ENCODE data around the gene ATP12A. TPM values are rescaled to one million over a fixed set of nuclear protein-coding genes. Genes with fewer than 3 reads are reported as not detected.

Gene ATP12A
- total and polyA plus RNA-seq, 2 experiments from 2014 or later = 0.07 to 0.31 TPM

- no peak for DNase-seq (ENCODE audit: low spot score)
- WGBS (ENCODE audit: low lambda C conversion rate, missing lambda C conversion rate) = 35% methylated on average over 2 of the region's 2 CpGs
Observed at GRCh38 chr13:24713022-24713421, 32.8 kb downstream of the ATP12A start.

GRCh38 chr13:24716011-24716410 lies 35.8 kb downstream of the ATP12A start:
- 24% methylated on average over 5 of the region's 5 CpGs for WGBS (ENCODE audit: low lambda C conversion rate, missing lambda C conversion rate)
- H2AFZ ChIP-seq = no peak overlapping the region
- DNase-seq (ENCODE audit: low spot score) = no peak

More at GRCh38 chr13:24713022-24713421, 32.8 kb downstream of the ATP12A start:
- Histone ChIP-seq H3K9me3 (ENCODE audit: low read depth) (no peaks in the 10 kb centered on the region), H3K36me3 (replicated peaks; ENCODE audit: insufficient read depth, low read depth) (no peaks in the 10 kb centered on the region), H3K27ac (no peak overlapping the region), H3K4me1 (ENCODE audit: insufficient read depth) (no peaks in the 10 kb centered on the region), H3K27me3 (no peaks in the 10 kb centered on the region), H2AFZ (no peak overlapping the region), H3K4me3 (no peak overlapping the region), H4K20me1 (ENCODE audit: insufficient read depth, poor library complexity, severe bottlenecking) (no peaks in the 10 kb centered on the region), H3K79me2 (no peaks in the 10 kb centered on the region), H3K4me2 (no peak overlapping the region), H3K9me2 (replicated peaks; ENCODE audit: insufficient read depth) (no peaks in the 10 kb centered on the region)
- TF ChIP-seq EZH2phosphoT487 (IDR thresholded peaks at IDR 0.05; ENCODE audit: low read depth, severe bottlenecking, unreplicated experiment) (no peak), EZH2 (IDR thresholded peaks at IDR 0.05; ENCODE audit: borderline replicate concordance) (no peak), CTCF (IDR thresholded peaks at IDR 0.05; ENCODE audit: poor library complexity) (no peak)

GRCh38 chr13:24716446-24716845 lies 36.2 kb downstream of the ATP12A start:
- no peak overlapping the region for H3K4me2 ChIP-seq
- no peaks in the 10 kb centered on the region for H3K9me3 ChIP-seq (ENCODE audit: low read depth)
- H3K79me2 ChIP-seq = no peaks in the 10 kb centered on the region
- H3K27ac ChIP-seq = no peak overlapping the region
- no peak overlapping the region for H3K4me3 ChIP-seq
- no peaks in the 10 kb centered on the region for H3K4me1 ChIP-seq (ENCODE audit: insufficient read depth)
- 23% methylated on average over 7 of the region's 7 CpGs for WGBS (ENCODE audit: low lambda C conversion rate, missing lambda C conversion rate)
- TF ChIP-seq EZH2 (IDR thresholded peaks at IDR 0.05; ENCODE audit: borderline replicate concordance) = no peak
- TF ChIP-seq CTCF (IDR thresholded peaks at IDR 0.05; ENCODE audit: poor library complexity) = no peak
- TF ChIP-seq EZH2phosphoT487 (IDR thresholded peaks at IDR 0.05; ENCODE audit: low read depth, severe bottlenecking, unreplicated experiment) = no peak
- no peak overlapping the region for H2AFZ ChIP-seq
- H3K27me3 ChIP-seq = no peaks in the 10 kb centered on the region
- H3K36me3 ChIP-seq (replicated peaks; ENCODE audit: insufficient read depth, low read depth) = no peaks in the 10 kb centered on the region
- H4K20me1 ChIP-seq (ENCODE audit: insufficient read depth, poor library complexity, severe bottlenecking) = no peaks in the 10 kb centered on the region
- H3K9me2 ChIP-seq (replicated peaks; ENCODE audit: insufficient read depth) = no peaks in the 10 kb centered on the region
- no peak for DNase-seq (ENCODE audit: low spot score)

More at GRCh38 chr13:24716011-24716410, 35.8 kb downstream of the ATP12A start:
- no peak overlapping the region for H3K27ac ChIP-seq
- H3K4me1 ChIP-seq (ENCODE audit: insufficient read depth) = no peaks in the 10 kb centered on the region
- H4K20me1 ChIP-seq (ENCODE audit: insufficient read depth, poor library complexity, severe bottlenecking) = no peaks in the 10 kb centered on the region
- no peaks in the 10 kb centered on the region for H3K9me3 ChIP-seq (ENCODE audit: low read depth)
- no peaks in the 10 kb centered on the region for H3K36me3 ChIP-seq (replicated peaks; ENCODE audit: insufficient read depth, low read depth)
- no peak overlapping the region for H3K4me2 ChIP-seq
- no peaks in the 10 kb centered on the region for H3K9me2 ChIP-seq (replicated peaks; ENCODE audit: insufficient read depth)
- no peak overlapping the region for H3K4me3 ChIP-seq
- no peaks in the 10 kb centered on the region for H3K27me3 ChIP-seq
- no peak for TF ChIP-seq CTCF (IDR thresholded peaks at IDR 0.05; ENCODE audit: poor library complexity)
- TF ChIP-seq EZH2 (IDR thresholded peaks at IDR 0.05; ENCODE audit: borderline replicate concordance) = no peak
- TF ChIP-seq EZH2phosphoT487 (IDR thresholded peaks at IDR 0.05; ENCODE audit: low read depth, severe bottlenecking, unreplicated experiment) = no peak
- H3K79me2 ChIP-seq = no peaks in the 10 kb centered on the region

- Histone ChIP-seq H2AFZ (no peak overlapping the region), H3K27ac (no peak overlapping the region), H3K9me3 (ENCODE audit: low read depth) (no peaks in the 10 kb centered on the region), H3K36me3 (replicated peaks; ENCODE audit: insufficient read depth, low read depth) (no peaks in the 10 kb centered on the region), H3K79me2 (no peaks in the 10 kb centered on the region), H3K4me3 (no peak overlapping the region), H4K20me1 (ENCODE audit: insufficient read depth, poor library complexity, severe bottlenecking) (no peaks in the 10 kb centered on the region), H3K27me3 (no peaks in the 10 kb centered on the region), H3K4me1 (ENCODE audit: insufficient read depth) (no peaks in the 10 kb centered on the region), H3K4me2 (no peak overlapping the region), H3K9me2 (replicated peaks; ENCODE audit: insufficient read depth) (no peaks in the 10 kb centered on the region)
- TF ChIP-seq EZH2 (IDR thresholded peaks at IDR 0.05; ENCODE audit: borderline replicate concordance) (no peak), EZH2phosphoT487 (IDR thresholded peaks at IDR 0.05; ENCODE audit: low read depth, severe bottlenecking, unreplicated experiment) (no peak), CTCF (IDR thresholded peaks at IDR 0.05; ENCODE audit: poor library complexity) (no peak)
- 85% methylated on average over 4 of the region's 4 CpGs for WGBS (ENCODE audit: low lambda C conversion rate, missing lambda C conversion rate)
- DNase-seq (ENCODE audit: low spot score) = no peak
Observed at GRCh38 chr13:24717217-24717616, 37.0 kb downstream of the ATP12A start.

Data from hepatocyte (in vitro differentiated cells).